Mucosa of stomach (tissue), 1 donor: ENCODE measurements around the gene GLIS1.

Experiments used
- H3K27me3 ChIP-seq: one replicate; pipeline ENCODE4 v1.7.0; 2013; ENCODE audit warnings: mild to moderate bottlenecking, low read length; ENCODE audit not compliant: control insufficient read depth, insufficient read depth
- H3K36me3 ChIP-seq: one replicate; pipeline ENCODE4 v1.7.0; 2013; ENCODE audit warnings: low read length; ENCODE audit not compliant: control insufficient read depth, insufficient read depth
- H3K4me1 ChIP-seq: one replicate; pipeline ENCODE4 v1.7.0; 2013; ENCODE audit warnings: mild to moderate bottlenecking, low read length; ENCODE audit not compliant: control insufficient read depth, insufficient read depth
- H3K4me3 ChIP-seq: one replicate; pipeline ENCODE4 v1.7.0; 2013; ENCODE audit warnings: low read length
- H3K9ac ChIP-seq: one replicate; pipeline ENCODE4 v1.7.0; 2013; ENCODE audit warnings: mild to moderate bottlenecking, low read length, moderate library complexity
- H3K9me3 ChIP-seq: one replicate; pipeline ENCODE4 v1.7.0; 2013; ENCODE audit warnings: mild to moderate bottlenecking, low read length, moderate library complexity; ENCODE audit not compliant: control insufficient read depth
- donor health status: Pancreatic carcinoma.

GLIS1 gene

DNA sequence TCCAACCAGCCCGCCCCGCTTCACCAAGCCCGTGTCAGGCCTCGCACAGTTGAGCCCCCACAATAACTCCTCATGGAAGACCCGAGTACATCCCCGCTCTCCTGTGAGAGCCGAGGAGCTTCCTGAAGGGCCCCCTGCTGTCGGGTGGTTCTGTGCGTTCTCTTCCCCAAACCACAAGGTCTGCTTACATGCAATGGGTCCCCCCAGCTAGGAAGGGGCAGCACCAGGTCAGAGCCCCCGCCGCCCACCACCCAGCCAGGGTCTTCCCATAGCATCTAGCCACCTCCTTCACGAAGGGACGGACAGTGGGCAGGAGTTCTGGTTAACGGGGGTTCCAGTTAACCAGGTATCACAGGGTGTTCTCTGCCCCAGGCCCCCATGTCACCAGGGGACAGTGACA is 51.5 kb downstream of the GLIS1 start:
- Histone ChIP-seq H3K9me3 (no peaks in the 10 kb centered on the region), H3K9ac (no peak overlapping the region), H3K36me3 (no peaks in the 10 kb centered on the region), H3K4me3 (no peak overlapping the region), H3K27me3 (peaks cover 45% of the 10 kb centered on the region), H3K4me1 (peaks cover 3% of the 10 kb centered on the region)

DNA sequence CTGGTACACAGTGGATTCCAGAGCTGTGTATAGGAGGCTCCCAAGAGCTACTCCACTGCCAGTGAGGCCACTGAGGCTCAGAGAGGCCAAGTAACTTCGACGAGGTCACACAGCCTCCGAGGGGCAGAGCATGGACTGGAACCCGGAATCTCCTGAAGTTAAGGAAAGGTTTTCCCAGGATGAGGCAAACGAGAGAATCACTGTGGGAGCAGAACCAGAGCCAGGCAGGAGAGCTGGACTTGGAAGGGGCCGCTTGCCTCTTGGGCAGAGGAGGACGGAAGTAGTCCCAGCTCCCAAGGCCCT is 52.0 kb downstream of the GLIS1 start:
- Histone ChIP-seq H3K36me3 (no peaks in the 10 kb centered on the region), H3K9ac (no peak overlapping the region), H3K4me1 (peaks cover 6% of the 10 kb centered on the region), H3K27me3 (peaks cover 45% of the 10 kb centered on the region), H3K9me3 (no peaks in the 10 kb centered on the region), H3K4me3 (no peak overlapping the region)

- no peak overlapping the region for H3K4me3 ChIP-seq
- peaks cover 47% of the 10 kb centered on the region for H3K27me3 ChIP-seq
- peaks cover 11% of the 10 kb centered on the region for H3K4me1 ChIP-seq
- no peak overlapping the region for H3K9ac ChIP-seq
- no peaks in the 10 kb centered on the region for H3K9me3 ChIP-seq
- H3K36me3 ChIP-seq: no peaks in the 10 kb centered on the region
Observed at GRCh38 chr1:53686091-53686964, 52.6 kb downstream of the GLIS1 start.

GRCh38 chr1:53685272-53686051 is 53.5 kb downstream of the GLIS1 start:
- Histone ChIP-seq H3K9ac (no peak overlapping the region), H3K9me3 (no peaks in the 10 kb centered on the region), H3K4me1 (peaks cover 11% of the 10 kb centered on the region), H3K27me3 (peaks cover 50% of the 10 kb centered on the region), H3K4me3 (no peak overlapping the region), H3K36me3 (no peaks in the 10 kb centered on the region)

- no peak overlapping the region for H3K4me3 ChIP-seq
- H3K27me3 ChIP-seq: peaks cover 51% of the 10 kb centered on the region
Observed at GRCh38 chr1:53684741-53685140, 54.2 kb downstream of the GLIS1 start.

GRCh38 chr1:53683986-53684740 is 54.8 kb downstream of the GLIS1 start:
- Histone ChIP-seq H3K9me3 (no peaks in the 10 kb centered on the region), H3K4me3 (no peak overlapping the region), H3K9ac (no peak overlapping the region), H3K27me3 (peaks cover 53% of the 10 kb centered on the region), H3K36me3 (no peaks in the 10 kb centered on the region), H3K4me1 (peaks cover 11% of the 10 kb centered on the region)

More at GRCh38 chr1:53684741-53685140, 54.2 kb downstream of the GLIS1 start:
- Histone ChIP-seq H3K9ac (no peak overlapping the region), H3K36me3 (no peaks in the 10 kb centered on the region), H3K9me3 (no peaks in the 10 kb centered on the region), H3K4me1 (peaks cover 11% of the 10 kb centered on the region)

GRCh38 chr1:53682881-53683280 is 56.1 kb downstream of the GLIS1 start:
- Histone ChIP-seq H3K27me3 (peaks cover 49% of the 10 kb centered on the region), H3K9me3 (no peaks in the 10 kb centered on the region)

GRCh38 chr1:53681977-53682685 is 56.8 kb downstream of the GLIS1 start:
- Histone ChIP-seq H3K9me3 (no peaks in the 10 kb centered on the region), H3K27me3 (peaks cover 45% of the 10 kb centered on the region), H3K4me1 (peaks cover 11% of the 10 kb centered on the region), H3K4me3 (no peak overlapping the region), H3K9ac (no peak overlapping the region), H3K36me3 (no peaks in the 10 kb centered on the region)

More at GRCh38 chr1:53682881-53683280, 56.1 kb downstream of the GLIS1 start:
- Histone ChIP-seq H3K4me1 (peaks cover 11% of the 10 kb centered on the region), H3K9ac (no peak overlapping the region), H3K4me3 (no peak overlapping the region), H3K36me3 (no peaks in the 10 kb centered on the region)

GRCh38 chr1:53681351-53681976 is 57.5 kb downstream of the GLIS1 start:
- Histone ChIP-seq H3K9me3 (no peaks in the 10 kb centered on the region), H3K9ac (no peak overlapping the region), H3K27me3 (peaks cover 38% of the 10 kb centered on the region), H3K36me3 (no peaks in the 10 kb centered on the region), H3K4me1 (peaks cover 11% of the 10 kb centered on the region), H3K4me3 (no peak overlapping the region)

- peaks cover 8% of the 10 kb centered on the region for H3K4me1 ChIP-seq
- H3K9ac ChIP-seq: no peak overlapping the region
- no peaks in the 10 kb centered on the region for H3K9me3 ChIP-seq
- peaks cover 32% of the 10 kb centered on the region for H3K27me3 ChIP-seq
- no peak overlapping the region for H3K4me3 ChIP-seq
- no peaks in the 10 kb centered on the region for H3K36me3 ChIP-seq
Observed at GRCh38 chr1:53680868-53681267, 58.1 kb downstream of the GLIS1 start.
